Subcutaneous adipose tissue (tissue), 4 donors: ENCODE results near the gene CCDC30. TPM values are rescaled to one million over a fixed set of nuclear protein-coding genes. Genes with fewer than 3 reads are reported as not detected.

Experiments
- total RNA-seq, 4 donors: library from RNA; depleted of rRNA; stranded (reverse); fragments of >200 nt; gene quantifications; one replicate each; pipeline ENCODE4 v1.1.0, GENCODE V29; 2016
- TF ChIP-seq, protein P1 (sequence below): fragments of 450-650 bp; IDR thresholded peaks from one replicate; pipeline ENCODE4 v1.5.1; 2016; ENCODE audit warnings: low read depth, mild to moderate bottlenecking, control low read depth, antibody characterized with exemption, moderate library complexity

Gene CCDC30
- total RNA-seq, 4 donors from 2014 or later, result 1.9 to 3.9 (median 2.3) TPM

DNA sequence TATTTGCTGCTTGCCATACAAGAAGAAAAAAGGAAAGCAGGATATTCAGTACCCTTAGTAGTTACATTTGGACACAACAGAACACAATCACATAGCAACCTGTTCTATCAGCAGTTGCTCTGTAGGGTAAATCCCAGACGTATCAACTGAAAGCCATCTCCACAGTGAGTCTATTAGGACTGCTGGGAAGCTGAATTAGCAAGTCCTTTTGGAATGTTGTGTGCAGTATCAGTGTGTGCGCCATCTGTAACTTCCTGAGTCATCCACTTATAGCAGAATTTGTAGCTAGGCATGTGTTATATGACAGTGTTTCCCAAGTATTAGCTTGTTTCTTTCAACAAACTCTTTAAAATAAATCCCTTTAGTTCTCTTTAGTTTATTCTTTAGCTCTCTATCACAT, 21.3 kb downstream of the CCDC30 start:
- TF ChIP-seq, protein P1, sequence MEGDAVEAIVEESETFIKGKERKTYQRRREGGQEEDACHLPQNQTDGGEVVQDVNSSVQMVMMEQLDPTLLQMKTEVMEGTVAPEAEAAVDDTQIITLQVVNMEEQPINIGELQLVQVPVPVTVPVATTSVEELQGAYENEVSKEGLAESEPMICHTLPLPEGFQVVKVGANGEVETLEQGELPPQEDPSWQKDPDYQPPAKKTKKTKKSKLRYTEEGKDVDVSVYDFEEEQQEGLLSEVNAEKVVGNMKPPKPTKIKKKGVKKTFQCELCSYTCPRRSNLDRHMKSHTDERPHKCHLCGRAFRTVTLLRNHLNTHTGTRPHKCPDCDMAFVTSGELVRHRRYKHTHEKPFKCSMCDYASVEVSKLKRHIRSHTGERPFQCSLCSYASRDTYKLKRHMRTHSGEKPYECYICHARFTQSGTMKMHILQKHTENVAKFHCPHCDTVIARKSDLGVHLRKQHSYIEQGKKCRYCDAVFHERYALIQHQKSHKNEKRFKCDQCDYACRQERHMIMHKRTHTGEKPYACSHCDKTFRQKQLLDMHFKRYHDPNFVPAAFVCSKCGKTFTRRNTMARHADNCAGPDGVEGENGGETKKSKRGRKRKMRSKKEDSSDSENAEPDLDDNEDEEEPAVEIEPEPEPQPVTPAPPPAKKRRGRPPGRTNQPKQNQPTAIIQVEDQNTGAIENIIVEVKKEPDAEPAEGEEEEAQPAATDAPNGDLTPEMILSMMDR, result no peak

DNA sequence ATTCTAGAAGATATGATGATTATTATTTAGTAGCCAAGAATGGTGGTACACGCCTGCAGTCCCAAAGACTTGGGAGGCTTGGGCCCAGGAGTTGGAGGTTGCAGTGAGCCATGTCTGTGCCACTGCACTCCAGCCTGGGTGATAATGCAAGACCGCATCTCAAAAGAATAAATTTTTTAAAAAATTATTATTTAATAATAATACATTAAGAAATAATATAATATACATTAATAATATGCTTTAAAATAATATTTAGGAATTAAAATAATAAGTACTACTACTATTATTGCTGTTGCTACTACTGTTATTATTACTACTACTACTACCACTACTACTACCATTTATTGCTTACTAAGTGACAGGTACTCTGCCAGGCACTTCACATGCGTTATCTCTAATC, 27.2 kb downstream of the CCDC30 start:
- TF ChIP-seq, protein P1, result no peak

DNA sequence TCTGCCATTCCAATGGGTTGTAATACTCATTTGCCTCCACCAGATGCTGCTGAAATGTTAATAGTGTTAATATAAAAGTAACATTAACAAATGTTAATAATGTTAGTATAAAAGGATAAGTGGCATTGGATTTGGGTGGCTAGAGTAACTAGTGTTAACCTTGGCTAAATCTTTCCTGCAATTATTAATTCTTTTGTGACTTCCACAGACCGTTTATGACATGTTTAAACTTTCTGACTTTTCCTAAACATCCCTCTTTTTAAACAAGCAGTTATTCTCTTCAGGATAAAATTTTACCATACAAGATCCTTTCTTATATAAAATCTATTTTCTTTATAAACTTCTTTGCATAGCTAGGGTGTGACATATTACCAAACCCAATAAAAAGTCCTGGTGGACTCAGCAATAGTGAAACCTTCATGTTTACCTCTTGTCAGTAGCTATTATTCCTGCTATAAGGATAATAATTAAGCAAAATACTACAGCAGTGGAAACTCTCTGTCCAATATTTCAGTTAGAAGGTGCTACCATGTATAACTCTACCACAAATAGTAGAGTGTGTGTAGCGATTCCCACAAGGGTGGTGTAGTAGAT, 41.5 kb downstream of the CCDC30 start:
- TF ChIP-seq, protein P1, result no peak

DNA sequence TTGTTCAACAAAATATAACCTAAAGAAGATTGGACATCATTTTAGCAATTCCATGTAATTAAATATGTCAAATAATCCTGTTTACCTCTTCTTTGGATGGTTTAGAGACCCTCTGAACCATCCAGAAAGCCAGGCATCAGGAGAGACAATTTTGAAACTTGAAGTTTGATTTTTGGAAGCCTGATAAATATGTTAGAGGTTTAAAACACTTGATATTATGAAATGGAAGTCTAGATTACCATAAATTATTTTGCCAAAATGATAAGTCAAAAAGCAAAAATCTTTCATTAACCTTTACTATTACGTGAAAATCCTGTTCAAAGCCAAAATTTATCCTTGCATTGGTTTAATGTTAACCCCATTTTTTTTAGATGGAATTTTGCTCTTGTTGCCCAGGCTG, 43.5 kb downstream of the CCDC30 start:
- TF ChIP-seq, protein P1, result no peak

DNA sequence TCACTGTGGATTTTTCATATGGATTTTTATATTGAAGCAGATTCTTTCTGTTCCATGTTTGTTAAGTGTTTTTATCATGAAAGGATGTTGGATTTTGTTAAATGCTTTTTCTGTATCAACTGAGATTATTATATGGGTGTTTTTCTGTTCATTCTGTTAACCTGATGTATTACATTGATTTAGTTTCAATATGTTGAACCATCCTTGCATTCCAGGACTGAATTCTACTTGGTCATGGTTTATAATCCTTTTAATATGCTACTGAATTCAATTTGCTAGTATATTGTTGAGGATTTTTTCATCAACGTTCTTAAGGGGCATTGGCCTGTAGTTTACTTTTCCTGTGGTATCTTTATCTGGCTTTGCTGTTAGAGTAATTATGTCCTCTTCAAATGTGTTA, 55.8 kb downstream of the CCDC30 start:
- TF ChIP-seq, protein P1, result no peak

DNA sequence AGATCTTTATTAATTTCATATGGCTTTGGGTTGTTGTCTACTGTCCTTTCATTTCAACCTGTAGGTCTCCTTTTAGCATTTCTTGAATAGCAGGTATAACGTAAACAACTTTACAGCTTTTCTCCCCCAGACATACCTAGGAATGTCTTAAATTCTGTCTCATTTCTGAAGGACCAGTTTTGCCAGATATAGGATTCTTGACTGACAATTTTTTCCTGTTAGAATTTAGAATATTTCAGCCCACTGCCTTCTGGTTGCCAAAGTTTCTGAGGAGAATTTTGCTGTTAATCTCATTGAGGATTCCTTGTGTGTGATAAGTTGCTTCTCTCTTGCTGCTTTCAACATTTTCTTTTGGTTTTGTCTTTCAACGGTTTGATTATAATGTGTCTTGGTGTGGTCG, 60.1 kb downstream of the CCDC30 start:
- TF ChIP-seq, protein P1, result no peak

DNA sequence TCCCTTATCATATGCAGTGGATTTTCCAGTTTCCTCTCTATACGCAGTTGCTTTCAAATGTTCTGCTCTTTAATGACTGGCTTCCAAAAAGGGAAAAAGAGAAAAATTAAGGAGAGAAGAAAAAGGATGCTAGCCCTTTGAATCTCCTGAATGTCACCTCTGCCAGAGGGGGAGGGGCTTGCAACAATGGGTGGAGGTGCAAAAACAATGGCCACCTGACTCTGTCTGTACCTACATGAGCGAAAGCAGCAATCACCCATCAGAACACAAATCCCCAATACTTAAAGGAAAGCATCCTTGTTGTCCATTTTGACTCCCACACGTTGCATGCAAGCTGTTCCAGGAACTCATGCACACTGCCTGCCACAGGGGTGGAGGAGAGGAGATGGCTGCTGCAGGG, 61.2 kb downstream of the CCDC30 start:
- TF ChIP-seq, protein P1, result no peak
